ENCODE data around the gene ARSG.

GRCh38 chr17:68389041-68389440, 97.7 kb downstream of the ARSG start:
- TF ChIP-seq, protein P1, sequence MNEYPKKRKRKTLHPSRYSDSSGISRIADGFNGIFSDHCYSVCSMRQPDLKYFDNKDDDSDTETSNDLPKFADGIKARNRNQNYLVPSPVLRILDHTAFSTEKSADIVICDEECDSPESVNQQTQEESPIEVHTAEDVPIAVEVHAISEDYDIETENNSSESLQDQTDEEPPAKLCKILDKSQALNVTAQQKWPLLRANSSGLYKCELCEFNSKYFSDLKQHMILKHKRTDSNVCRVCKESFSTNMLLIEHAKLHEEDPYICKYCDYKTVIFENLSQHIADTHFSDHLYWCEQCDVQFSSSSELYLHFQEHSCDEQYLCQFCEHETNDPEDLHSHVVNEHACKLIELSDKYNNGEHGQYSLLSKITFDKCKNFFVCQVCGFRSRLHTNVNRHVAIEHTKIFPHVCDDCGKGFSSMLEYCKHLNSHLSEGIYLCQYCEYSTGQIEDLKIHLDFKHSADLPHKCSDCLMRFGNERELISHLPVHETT (tag by site-specific recombination; IDR thresholded peaks at IDR 0.05) = no peak
- TF ChIP-seq ZNF76 (tag by site-specific recombination; IDR thresholded peaks at IDR 0.05; ENCODE audit: borderline replicate concordance, low read depth) = no peak
- TF ChIP-seq, protein P2, sequence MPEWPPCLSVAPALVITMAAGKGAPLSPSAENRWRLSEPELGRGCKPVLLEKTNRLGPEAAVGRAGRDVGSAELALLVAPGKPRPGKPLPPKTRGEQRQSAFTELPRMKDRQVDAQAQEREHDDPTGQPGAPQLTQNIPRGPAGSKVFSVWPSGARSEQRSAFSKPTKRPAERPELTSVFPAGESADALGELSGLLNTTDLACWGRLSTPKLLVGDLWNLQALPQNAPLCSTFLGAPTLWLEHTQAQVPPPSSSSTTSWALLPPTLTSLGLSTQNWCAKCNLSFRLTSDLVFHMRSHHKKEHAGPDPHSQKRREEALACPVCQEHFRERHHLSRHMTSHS (tag by site-specific recombination; IDR thresholded peaks at IDR 0.05) = no peak
- TF ChIP-seq, protein P3, sequence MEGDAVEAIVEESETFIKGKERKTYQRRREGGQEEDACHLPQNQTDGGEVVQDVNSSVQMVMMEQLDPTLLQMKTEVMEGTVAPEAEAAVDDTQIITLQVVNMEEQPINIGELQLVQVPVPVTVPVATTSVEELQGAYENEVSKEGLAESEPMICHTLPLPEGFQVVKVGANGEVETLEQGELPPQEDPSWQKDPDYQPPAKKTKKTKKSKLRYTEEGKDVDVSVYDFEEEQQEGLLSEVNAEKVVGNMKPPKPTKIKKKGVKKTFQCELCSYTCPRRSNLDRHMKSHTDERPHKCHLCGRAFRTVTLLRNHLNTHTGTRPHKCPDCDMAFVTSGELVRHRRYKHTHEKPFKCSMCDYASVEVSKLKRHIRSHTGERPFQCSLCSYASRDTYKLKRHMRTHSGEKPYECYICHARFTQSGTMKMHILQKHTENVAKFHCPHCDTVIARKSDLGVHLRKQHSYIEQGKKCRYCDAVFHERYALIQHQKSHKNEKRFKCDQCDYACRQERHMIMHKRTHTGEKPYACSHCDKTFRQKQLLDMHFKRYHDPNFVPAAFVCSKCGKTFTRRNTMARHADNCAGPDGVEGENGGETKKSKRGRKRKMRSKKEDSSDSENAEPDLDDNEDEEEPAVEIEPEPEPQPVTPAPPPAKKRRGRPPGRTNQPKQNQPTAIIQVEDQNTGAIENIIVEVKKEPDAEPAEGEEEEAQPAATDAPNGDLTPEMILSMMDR (tag by site-specific recombination; IDR thresholded peaks at IDR 0.05) = no peak
- TF ChIP-seq ZNF23 (tag by site-specific recombination; IDR thresholded peaks at IDR 0.05; ENCODE audit: borderline replicate concordance) = no peak
- TF ChIP-seq ZBTB8A (tag by site-specific recombination; IDR thresholded peaks at IDR 0.05) = no peak
- TF ChIP-seq, protein P4, sequence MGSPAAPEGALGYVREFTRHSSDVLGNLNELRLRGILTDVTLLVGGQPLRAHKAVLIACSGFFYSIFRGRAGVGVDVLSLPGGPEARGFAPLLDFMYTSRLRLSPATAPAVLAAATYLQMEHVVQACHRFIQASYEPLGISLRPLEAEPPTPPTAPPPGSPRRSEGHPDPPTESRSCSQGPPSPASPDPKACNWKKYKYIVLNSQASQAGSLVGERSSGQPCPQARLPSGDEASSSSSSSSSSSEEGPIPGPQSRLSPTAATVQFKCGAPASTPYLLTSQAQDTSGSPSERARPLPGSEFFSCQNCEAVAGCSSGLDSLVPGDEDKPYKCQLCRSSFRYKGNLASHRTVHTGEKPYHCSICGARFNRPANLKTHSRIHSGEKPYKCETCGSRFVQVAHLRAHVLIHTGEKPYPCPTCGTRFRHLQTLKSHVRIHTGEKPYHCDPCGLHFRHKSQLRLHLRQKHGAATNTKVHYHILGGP (tag by site-specific recombination; IDR thresholded peaks at IDR 0.05) = no peak
- no peak for TF ChIP-seq ZNF214 (tag by site-specific recombination; IDR thresholded peaks at IDR 0.05; ENCODE audit: borderline replicate concordance)
- TF ChIP-seq SP2 (tag by site-specific recombination; IDR thresholded peaks at IDR 0.05) = no peak
- TF ChIP-seq GLIS2 (tag by site-specific recombination; IDR thresholded peaks at IDR 0.05) = no peak
- TF ChIP-seq ZNF792 (tag by site-specific recombination; IDR thresholded peaks at IDR 0.05) = no peak
